Stimulated activated CD8-positive, alpha-beta memory T cell treated with anti-CD3 and anti-CD28 coated beads, Interleukin-4, amount 100 ng/mL, for 24 hours (primary cell): ENCODE results near the gene DNAJC13.
"Not testable (repeated sequence)": the region's sequence is repeated elsewhere in the genome, so short reads cannot be mapped to it uniquely, and the experiment has no call there.

Experiments used
- DNase-seq: peaks from one replicate; pipeline ENCODE4 v3.0.0-alpha.2; 2020; ENCODE audit warnings: low read depth

DNAJC13 gene

DNA sequence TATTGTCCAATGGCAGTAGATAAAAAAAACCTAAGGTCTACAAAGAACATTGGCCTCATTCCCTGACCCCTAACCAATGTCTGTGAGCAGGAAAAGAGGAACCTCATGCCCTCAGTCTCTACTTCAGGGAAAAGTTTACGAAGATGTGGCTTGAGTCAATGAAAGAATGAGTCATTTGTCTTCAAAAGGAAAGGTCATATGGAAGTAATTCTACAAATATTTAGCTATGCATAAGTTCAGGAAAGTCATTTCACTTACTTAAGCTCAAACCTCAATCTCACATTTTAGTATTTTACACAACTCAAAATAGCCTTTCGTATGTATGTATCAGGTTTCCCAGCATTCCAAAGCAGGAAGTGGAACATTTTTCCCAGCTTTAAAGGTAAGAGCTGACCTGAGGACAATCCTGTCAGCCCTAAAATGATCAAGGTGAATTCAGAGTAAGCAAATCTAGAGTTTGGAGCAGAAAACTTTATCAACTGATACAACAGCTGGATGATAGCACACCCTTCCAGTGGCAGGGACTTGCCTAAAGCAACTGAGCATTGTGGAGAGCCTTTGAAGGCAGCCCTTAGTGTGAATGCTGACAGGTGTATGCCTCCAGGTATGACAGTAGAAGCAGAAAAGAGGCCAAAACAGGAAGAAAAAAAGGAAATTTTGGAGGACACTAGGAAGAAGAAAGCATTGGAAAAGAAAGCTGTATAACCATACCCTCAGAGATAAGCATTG is 125.9 kb downstream of the DNAJC13 start:
- DNase-seq = no peak

DNA sequence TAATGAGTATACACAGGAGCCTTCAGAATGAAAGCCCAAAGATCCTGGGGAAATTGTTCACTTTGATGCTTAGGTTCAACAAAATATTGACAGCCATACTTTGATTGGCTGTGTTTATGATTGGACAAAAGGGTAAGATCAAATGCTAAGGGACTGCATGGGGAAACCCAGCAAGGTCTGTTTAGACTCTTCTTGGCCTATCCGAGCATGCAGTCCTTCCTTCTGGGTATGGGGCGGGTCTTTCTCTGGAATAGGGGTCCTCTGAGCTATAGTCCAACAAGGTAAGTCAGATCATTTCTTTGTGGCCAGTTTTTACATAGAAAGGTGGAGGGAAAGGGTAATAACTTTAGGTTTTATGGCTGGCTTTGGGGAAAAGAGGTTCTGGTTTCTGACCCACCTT is 126.8 kb downstream of the DNAJC13 start:
- no peak for DNase-seq

DNA sequence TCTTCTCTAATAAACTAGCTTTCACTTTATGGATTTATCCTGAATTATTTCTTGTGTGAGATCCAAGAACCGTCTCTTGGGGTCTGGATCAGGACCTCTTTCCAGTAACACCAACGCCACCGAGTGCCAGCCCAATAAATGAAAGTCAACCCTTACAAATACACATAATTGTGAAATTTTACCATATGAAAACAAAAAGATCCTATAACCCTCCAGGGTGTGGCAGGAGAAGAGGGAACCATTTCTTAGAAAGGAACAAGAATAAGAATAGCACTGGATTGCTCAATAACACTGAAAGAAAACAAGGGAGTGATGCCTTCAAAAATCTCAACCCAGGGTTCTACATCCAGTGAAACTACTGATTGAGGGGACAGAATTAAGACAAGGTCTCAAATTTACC is 128.2 kb downstream of the DNAJC13 start:
- DNase-seq = no peak

DNA sequence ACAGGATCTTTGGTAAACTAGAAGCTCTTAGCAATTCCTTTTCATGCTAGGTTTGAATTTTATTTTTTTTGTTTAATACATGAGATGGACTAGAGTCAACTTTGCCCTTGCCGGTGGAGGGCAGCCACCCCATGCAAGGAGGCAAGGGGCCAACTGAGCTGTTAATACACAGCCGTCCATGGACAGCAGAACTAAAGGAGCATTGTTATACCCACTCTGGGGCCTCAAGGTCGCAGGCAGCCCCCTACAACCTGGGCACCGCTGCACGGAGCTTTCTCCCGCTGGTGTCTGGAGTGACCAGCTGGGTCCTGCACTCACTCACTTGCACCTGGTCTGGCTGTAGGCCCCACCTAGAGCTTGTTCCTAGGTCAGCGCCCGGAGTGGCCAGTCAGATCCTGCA is 131.9 kb downstream of the DNAJC13 start:
- no peak for DNase-seq

DNA sequence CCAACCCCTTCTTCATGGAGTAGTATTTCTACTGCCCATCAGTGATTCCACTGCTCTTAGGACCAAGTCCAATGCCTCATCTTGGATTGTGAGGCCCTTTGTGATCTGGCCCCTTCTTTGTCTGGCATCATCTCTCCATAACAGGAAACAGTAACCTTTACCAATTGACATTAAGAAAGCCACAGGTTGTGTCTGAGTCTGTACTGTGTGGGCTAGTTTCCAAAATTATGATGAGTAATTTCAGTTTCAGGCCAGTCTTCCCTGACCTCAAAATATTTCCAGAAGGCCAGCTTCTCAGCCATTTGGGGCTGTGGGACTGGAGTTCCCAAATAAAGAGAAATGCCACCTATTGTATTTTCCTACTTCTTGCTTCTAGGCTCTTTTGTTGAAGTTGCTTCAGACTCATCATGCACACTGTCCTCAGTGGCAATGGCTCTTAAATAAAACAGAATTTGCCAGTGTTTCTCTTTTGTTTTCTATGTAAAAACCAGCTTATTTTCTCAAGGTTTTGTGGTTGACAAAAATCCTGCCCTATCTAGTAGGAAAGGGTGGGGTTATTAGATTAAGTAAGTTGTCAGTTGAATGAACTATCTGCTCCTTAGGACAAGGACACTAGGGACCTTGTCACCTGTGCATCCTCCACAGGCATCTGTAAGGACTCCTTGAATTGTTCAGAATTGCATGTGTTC is 132.7 kb downstream of the DNAJC13 start:
- DNase-seq = no peak

DNA sequence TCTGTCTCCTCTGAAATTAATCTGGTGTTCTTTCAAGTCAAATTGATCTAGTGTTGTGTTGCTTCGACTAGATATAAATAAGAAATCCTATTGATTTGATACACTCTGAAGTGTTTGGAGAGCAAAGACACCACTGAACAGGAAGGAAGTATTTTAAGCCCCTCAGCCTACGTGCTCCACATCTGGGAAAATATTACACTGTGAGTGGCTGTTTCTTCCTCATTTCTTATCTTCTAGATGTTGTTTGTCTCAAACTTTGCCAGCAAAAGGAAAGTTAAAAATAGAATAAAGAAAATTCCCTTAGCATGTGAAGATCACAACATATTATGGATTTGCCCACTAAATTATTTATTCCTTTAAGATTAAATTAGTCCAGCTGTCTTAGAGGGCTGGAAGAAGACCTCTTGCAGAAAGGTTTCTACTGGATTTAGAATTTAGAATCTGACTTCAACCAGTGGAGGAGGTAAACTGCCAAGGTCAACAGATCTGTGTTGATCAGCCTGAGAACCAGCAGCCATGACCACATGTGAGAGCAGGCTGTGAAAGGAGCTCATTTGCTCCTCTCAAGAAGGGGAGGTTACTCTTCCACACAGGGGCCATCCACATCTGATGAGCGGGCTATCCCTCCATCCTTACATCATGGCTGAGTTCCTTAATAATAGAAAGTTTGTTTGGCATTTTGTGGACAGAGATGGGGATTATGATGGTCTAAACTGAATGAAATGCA is 133.4 kb downstream of the DNAJC13 start:
- no peak for DNase-seq

DNA sequence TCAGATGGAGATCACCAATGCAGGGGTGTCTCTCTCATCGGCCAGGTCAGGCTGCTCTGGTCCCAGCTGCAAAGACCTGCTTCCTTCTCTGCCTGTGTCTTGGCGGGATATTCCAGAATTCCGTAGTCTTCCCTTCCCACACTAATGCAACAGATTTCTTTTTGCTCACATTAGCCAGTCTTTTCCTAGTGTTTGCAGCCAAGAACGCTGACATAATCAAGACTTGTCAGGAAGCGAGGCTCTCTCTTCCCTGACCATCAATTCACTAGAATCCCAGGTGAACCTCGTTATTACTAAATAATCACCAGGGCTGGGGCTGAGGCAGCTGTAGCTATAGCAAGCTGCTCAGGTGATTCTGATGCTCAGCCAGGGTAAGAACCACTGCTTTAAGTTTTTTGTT is 136.5 kb downstream of the DNAJC13 start:
- no peak for DNase-seq

DNA sequence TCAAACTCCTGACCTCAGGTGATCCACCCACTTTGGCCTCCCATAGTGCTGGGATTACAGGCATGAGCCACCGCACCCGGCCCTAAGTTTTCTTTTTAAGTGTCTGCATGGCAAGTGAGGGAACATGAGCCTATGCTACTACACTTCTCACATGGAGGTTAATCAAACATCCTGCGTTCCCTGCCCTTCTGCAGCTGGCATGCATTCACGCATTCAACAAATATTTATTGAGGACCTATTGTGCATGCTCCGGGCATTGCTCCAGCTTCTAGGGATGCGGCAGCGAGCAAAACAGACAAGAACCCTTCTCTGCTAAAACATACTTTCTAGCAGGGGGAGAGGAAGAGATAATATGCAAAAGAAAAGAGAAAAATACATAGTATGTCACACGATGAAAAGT is 137.1 kb downstream of the DNAJC13 start:
- DNase-seq = no peak

DNA sequence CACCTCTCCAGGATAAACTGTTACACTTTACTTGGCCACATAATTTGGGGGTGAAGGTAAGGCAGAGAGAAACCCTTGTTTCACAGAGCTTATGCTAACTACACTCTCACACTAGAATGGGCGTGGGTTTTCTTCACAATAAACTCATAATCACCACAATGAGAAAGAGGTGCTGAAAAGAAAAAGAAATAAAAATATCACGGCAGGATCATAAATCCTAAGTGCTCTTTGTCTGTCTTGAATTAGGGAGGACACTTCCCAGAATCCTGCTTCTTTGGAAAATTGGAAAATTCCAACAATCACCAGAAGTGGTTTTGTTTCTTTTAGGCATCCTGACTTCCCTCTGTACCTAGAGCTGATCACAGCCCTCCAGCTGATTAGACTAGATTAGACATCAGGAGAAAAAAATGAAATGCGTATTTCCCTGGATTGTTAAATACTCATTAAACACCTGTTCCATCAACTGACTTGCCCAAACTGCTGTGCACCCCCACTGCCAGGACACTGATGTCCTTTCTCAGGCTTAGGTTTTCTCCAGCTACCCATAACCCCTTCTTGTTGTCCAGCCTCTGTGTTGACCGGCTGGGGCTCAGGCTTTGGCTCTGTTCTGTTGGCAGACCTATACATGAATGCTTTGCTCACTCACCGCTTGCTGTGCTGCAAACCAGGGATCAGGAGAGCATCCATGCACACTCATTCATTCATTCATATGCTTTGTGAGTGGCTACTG is 138.2 kb downstream of the DNAJC13 start:
- no peak for DNase-seq

DNA sequence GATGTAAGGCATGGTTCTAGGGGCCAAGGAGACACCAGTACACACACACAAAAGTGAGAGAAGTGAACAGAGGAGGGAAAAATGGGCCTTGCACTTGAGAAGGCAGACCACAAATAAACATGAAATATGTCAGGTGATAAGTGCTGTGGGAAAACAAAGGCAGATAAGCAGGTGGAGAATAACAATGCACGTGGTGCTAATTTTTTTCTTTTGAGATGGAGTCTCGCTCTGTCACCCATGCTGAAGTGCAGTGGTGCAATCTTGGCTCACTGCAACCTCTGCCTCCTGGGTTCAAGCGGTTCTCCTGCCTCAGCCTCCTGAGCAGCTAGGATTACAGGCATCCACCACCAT is 138.7 kb downstream of the DNAJC13 start:
- not testable (repeated sequence) for DNase-seq

DNA sequence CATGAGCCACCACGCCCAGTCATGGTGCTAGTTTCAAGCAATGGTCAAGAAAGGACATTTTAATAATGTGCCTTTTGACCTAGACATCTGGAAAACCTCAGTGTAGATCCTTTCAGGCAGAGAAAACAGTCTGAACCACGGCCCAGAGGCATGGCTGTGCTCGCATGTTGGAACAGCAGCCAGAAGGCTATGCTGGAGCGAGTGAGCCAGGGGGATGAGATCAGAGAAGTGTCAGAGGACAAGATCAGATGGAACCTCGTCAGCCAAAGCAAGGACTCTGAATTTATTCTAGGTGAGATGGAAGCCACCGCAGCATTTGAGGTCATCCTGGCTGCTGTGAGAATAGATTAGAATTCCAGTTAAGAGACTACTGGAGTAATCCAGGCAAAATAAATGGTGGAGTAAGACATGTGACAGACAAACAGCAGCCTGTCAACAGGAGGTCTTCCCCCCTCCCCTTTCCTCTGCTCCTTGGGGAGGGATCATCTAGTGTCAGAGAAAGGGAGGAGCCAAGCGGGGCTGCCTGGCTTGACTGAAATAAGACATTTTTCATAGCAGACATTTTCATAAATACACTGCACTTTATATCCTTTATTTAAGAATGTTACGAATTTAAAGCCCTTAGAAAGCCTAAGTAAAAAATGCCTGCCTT is 139.3 kb downstream of the DNAJC13 start:
- no peak for DNase-seq

DNA sequence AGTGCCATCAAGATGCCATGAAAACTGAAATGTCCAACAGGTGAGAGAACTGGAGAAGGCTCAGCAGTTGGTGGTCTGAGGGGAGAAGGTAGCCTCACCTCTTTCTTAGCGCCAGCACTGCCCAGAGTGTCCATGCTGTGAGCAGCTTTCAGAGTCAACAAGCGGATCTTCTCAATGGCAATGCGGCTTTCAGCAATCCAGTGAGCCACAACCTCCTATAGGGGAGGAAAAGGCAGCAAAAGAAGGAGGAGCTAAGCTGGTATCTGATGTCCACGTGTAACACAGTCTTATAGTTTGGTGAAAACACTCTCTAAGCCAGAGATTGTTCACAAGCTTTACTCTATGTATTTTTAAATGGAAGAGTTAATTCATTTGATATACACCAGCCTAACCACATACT is 143.7 kb downstream of the DNAJC13 start:
- no peak for DNase-seq

DNA sequence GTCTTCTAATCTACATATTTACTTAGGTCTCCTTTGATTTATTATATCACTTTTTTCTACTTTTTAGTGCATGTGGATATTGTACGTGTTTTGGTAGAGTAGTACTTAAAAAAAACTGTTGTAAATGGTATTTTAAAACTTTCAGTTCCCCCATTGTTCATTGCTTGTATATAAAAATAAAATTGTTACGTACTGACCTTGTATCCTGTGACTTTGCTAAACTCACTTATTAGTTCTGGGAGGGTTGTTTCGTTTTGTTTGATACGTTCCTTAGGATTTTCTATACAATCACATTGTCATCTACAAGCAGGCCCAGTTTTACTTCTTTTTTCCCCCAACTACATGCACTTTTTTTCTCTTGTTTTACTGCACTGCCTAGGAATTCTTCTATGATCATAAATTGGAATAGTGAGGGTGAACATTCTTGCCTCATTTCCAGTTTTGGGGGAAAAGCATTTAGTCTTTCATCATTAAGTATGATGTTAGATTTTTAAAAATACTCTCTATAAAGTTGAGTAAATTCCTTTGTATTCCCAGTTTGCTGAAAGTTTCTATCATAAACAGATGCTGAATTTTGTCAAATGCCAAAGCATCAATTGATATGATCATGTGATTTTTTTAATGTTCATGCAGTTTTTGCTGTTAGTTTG is 146.2 kb downstream of the DNAJC13 start:
- no peak for DNase-seq

DNA sequence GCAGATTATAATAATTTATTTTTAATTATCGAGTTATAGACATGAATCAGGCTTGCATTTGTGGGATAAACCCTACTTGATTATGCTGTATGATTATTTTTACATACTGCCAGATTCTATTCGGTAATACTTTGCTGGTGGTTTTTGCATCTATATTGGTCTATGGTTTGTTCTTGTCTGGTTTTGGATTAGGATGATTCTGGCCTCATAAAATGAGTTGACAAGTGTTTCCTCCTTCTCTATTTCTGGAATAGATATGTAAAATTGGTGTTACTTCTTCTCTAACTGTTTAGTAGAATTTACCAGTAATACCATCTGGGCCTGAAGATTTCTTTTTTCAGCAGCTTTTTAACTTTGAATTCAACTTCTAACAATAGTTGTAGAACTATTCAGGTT is 146.8 kb downstream of the DNAJC13 start:
- DNase-seq = no peak

DNA sequence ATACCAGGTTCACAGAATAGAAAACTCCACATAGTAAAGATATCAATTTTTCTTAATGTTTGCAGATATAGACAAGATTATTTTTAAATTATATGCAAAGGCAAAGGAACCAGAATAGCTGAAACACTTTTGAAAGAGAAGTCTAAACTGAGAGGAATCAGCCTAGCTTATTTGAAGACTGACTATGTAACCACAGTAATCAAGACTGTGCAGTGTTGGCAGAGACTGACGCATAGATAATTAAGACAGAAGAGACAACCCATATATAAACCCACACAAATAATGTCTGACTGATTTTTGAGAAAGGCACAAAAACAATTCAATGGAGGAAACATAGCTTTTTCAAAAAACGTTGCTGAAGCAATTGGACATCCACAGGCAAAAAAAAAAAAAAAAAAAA is 151.1 kb downstream of the DNAJC13 start:
- DNase-seq = no peak

DNA sequence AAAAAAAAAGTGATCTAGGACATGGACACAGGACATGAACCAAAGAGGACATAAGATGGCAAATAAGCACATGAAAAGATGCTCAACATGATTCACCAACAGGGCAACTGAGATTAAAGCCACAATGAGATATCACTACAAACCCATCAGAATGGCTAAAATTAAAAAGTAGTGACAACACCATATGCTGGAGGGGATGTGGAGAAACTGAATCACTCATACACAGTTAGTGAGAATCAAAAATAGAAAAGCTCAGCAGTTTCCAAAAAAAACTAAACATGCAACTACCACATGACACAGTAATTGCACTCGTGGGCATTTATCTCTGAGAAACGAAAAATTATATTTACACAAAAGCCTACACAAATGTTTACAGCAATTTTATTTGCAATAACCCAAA is 151.9 kb downstream of the DNAJC13 start:
- DNase-seq = no peak

DNA sequence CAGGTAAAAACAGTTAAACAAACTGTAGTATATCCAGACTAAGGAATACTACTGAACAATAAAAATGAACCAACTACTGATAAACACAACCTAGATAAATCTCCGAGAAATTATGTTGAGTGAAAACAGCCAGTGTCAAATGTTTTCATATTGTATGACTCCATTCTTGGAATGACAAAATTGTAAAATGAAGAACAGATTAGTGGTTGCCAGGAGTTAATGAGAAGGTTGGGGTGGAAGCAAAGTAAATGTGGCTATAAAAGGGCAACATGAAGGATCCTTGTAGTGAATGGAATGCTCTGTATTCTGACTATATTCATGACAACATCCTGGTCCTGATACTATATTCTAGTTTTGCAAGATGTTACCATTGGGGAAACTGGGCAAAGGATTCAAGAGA is 152.3 kb downstream of the DNAJC13 start:
- no peak for DNase-seq

DNA sequence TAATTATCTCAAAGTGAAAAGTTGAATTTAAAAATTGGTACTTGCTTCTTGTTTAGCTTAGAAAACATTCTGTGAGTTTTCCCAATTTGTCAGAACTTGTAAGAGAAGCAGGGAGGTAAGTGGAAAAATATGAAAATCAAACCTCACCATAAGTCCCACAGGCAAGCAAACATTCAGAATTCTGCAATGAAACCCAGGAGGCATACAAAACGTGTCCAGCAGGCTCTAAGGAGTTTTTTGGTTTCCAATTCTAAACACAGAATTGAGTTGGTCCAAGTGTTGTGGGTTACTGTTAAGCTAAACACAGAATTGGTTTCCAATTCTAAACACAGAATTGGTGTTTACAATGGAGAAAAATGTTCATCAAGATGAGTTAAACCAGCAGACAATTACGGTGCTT is 152.7 kb downstream of the DNAJC13 start:
- no peak for DNase-seq

DNA sequence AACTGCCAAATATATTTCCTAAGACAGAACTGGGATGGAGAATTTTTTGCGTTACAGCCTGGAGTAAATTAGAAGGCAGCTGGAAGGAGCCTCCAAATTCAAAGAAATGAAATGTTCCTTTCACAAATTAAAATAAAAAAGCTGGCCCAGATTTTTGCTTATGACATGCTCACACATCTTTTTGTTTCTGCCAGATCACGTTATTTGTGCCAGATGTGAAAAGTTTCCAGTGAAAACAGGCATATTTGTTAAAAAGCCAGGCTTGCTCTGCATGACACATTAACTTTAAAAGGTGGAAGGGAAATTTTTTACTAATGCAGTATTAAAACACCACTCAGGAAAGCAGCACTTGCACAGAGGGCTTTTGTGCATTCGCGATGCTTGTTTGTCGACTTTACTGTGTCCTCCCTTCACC is 156.5 kb downstream of the DNAJC13 start:
- no peak for DNase-seq

DNA sequence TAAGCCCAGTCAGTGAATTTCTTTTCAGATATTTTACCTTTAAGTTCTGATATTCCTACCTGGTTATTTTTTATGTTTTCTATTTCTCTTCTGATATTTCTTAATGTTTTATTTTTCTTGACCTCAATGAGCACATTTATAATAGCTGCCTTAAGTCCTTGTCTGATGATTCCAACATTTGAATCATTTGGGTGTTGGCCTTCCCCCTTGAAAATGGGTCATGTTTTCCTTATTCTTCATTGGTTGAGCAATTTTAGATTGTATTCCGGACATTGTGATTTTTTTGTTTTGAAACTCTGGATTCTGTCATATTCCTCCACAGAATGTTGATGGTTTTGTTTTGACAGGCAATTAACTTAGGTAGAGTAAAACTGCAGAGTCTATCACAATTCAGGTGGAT is 170.1 kb downstream of the DNAJC13 start:
- DNase-seq = no peak
